Activated CD8-positive, alpha-beta memory T cell treated with anti-CD3 and anti-CD28 coated beads for 24 hours (primary cell): ENCODE data around the gene KIF22.
A peak's percentile ranks its signal among the peaks of the same experiment; 100 is the strongest.

ENCODE experiments used
- DNase-seq: peaks from one replicate; pipeline ENCODE4 v3.0.0-alpha.2; 2020

Gene KIF22

DNA sequence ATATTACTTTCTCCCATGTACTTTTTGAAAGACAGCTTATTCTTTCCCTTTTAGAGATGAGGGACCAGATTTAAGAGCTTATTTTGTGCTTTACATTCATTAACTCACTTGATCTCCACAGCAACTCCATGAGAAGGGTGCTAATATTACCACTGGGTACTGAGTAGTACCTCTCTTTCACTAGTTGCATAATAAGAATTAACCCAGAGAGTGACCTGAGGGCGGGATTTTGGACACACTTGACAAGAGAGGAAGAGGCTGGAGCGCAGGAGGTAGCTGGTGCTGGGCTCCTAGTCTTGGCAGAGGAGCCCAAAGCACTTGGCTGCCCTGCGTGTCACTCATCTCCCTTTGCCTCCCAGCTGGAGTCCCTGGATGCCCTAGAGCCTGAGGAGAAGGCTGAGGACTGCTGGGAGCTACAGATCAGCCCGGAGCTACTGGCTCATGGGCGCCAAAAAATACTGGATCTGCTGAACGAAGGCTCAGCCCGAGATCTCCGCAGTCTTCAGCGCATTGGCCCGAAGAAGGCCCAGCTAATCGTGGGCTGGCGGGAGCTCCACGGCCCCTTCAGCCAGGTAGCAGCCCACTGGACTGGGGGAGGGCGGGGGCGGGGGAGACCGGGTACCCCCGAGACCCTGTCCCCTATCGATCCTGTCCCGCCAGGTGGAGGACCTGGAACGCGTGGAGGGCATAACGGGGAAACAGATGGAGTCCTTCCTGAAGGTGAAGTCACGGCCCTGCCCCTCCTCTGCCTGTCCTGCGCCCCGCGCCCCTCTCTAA, 14.1 kb downstream of the KIF22 start:
- DNase-seq: no peak

DNA sequence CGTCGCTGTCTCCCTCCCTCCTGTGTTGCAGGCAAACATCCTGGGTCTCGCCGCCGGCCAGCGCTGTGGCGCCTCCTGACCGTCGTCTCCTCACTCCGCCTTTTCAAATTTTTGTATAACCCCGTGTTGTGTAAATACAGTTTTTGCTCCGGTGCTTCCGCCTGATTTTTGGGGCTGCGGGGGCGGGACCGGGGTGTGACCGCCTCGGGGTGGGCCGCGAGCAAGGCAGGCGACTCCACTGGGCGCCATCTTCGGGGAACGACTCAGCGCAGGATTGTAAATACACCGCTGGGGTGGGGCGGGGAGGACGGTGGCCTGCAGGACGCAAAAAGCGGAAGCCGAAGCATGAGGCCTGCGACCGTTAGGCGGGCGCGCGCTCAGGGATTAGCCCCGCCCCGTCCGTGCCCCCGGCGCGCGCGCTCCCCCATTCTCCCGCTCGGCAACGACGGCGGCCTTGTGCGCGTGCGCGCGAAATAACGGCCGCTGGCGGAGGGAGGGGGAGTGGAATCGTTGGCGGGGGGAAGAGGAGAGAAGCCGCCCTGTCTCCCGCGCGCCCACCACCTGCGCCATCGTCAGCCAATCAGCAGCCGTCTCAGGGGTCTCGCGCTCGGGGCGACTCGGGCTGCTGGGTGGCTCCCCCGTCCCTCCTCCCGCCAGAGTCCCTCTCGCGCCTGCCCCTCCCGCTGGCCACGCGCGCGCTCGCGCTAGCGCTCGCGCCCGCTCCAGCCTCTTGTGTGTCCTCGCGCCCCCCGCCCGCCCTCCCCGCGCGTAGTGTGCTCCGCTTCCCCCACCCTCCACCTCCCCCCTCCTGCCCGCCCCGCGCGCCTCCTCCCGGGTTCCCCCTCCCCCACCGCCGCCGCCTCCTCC, 14.9 kb downstream of the KIF22 start:
- DNase-seq: peak; percentile 98

DNA sequence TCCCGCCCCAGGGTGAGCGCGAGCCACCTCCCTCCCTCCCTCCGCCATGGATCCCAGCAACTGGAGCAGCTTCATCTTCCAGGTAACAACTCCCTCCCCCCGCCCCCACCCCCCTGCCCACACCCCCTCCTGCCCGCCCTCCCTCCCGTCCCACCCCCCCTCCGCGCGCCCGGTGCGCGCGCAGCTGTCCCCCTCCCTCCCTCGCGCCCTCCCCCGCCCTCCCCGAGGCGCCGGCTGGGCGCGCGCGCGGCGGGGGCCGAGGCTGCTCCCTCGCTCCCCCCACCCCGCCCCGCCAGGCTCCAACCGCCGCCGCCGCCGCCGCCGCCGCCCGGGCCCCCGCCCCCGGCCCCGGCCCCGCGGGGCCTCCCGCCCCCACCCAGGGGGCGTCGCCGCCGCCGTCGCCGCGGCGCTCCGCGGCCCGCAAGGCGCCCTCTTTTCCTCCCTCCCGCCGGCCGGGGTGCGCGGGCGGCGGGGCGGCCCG, 15.6 kb downstream of the KIF22 start, which contains the start of gene MAZ:
TSS of gene MAZ (plus strand) at position 431 of the 481 bp plus-strand sequence. CDS start 173 bp downstream, outside the sequence.
- DNase-seq: no peak

DNA sequence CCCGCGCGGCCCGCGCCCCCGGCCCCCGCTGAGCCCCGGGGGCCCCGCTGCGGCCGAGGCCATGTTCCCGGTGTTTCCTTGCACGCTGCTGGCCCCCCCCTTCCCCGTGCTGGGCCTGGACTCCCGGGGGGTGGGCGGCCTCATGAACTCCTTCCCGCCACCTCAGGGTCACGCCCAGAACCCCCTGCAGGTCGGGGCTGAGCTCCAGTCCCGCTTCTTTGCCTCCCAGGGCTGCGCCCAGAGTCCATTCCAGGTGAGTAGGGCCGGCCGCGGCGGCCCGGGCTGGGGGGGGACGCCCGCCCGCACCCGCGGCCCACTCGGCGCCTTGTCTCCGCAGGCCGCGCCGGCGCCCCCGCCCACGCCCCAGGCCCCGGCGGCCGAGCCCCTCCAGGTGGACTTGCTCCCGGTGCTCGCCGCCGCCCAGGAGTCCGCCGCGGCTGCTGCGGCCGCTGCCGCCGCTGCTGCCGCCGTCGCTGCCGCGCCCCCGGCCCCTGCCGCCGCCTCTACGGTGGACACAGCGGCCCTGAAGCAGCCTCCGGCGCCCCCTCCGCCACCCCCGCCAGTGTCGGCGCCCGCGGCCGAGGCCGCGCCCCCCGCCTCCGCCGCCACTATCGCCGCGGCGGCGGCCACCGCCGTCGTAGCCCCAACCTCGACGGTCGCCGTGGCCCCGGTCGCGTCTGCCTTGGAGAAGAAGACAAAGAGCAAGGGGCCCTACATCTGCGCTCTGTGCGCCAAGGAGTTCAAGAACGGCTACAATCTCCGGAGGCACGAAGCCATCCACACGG, 16.3 kb downstream of the KIF22 start:
- DNase-seq: peak; percentile 87

DNA sequence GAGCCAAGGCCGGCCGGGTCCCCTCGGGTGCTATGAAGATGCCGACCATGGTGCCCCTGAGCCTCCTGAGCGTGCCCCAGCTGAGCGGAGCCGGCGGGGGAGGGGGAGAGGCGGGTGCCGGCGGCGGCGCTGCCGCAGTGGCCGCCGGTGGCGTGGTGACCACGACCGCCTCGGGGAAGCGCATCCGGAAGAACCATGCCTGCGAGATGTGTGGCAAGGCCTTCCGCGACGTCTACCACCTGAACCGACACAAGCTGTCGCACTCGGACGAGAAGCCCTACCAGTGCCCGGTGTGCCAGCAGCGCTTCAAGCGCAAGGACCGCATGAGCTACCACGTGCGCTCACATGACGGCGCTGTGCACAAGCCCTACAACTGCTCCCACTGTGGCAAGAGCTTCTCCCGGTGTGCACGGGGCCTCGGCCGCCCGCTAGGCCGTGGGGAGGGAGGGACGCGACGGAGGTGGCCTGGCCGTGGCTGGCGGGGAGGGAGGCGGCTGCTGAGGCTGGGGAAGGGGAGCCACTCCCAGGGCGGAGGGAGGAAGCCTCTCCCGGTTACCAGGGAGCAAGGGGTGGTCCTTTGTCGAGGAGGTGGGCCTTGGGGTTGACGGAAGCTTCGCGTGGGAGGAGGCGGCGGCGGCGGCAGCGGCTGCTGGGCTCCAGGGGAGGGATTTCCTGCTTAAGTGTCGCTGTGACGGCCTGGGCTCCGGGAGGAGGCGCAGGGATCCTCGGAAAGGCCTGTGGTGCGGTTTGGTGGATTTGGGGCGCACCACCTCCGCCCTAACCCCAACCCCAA, 17.1 kb downstream of the KIF22 start:
- DNase-seq: peak; percentile 95

DNA sequence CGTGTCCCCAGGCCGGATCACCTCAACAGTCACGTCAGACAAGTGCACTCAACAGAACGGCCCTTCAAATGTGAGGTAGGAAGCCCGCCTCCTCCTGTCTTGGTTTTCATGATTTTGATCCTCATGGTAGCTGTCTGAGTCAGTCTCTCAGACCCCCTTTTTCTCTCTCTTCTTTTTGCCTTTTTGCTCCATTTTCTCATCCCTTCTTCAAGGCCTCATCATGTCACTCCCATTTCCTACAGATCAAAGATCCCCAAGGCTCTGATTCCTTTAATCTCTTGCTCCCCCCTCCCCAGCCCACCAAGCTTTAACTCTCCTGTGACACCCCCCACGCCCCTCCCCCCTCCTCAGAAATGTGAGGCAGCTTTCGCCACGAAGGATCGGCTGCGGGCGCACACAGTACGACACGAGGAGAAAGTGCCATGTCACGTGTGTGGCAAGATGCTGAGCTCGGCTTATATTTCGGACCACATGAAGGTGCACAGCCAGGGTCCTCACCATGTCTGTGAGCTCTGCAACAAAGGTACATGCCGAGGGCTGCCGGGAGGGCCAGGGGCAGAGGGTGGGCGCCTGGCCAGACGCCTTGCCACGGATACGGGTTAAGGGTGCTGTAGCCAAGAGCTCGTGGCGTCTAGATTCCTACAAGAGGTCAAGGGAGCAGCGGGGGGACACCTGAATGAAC, 17.8 kb downstream of the KIF22 start:
- peak; percentile 78 for DNase-seq

DNA sequence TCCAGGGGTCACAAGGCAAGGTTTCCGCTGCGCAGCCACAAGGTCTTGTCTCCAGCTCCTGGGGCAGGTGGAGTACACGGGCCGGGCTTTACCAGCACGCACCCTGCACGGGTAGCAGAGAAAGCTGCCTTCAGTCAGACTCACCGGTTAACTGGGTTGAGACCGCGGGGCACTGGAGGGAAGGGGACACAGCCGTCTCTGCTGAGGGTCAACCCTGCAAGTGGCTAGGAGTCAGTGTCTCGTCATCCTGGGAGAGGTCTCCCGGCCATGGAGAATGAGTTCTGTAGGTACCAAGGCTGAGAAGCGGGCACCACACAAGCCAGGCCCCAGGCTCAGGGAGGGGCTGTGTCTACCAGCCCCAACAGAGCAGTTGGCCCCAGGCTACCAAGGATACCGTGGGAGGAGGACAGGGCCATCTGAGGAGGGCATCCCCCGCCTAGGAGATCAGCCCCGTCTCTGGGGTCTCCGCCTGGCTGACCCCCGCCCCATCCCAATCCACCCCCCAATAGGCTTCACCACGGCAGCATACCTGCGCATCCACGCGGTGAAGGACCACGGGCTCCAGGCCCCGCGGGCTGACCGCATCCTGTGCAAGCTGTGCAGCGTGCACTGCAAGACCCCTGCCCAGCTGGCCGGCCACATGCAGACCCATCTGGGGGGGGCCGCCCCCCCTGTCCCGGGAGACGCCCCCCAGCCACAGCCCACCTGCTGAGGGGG, 18.6 kb downstream of the KIF22 start:
- DNase-seq: peak; percentile 67

DNA sequence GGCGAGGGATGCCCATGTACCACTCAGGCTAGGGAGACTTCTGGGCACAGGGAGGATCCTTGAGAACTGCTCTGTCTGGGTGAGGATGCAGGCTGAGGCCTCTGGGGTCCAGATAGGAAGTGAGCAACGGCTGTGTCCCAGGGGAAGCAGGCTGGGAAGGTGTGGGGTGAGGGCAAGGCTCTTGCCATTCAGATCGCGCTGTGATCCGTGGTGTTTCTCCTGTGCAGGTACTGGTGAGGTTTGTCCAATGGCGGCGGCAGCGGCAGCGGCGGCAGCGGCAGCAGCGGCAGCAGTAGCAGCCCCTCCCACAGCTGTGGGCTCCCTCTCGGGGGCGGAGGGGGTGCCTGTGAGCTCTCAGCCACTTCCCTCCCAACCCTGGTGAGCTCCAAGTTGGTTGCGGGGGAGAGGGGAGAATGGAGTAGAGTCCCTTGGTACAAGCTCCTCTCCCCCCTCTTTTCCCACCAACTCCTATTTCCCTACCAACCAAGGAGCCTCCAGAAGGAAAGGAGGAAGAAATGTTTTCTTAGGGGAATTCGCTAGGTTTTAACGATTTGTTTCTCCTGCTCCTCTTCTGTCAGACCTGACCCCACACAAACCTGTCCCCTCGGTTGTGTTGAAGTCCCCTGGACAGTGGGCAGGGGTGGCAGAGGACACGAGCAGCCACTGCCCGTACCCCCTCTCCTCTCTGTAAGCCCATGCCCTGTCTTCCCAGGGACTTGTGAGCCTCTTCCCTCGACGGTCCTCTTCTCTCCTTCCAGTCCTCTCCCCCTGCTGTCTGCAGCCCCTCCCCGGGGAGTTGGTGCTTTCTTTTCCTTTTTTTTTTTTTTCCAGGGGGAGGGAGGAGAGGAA, 19.5 kb downstream of the KIF22 start:
- DNase-seq: peak; percentile 78

DNA sequence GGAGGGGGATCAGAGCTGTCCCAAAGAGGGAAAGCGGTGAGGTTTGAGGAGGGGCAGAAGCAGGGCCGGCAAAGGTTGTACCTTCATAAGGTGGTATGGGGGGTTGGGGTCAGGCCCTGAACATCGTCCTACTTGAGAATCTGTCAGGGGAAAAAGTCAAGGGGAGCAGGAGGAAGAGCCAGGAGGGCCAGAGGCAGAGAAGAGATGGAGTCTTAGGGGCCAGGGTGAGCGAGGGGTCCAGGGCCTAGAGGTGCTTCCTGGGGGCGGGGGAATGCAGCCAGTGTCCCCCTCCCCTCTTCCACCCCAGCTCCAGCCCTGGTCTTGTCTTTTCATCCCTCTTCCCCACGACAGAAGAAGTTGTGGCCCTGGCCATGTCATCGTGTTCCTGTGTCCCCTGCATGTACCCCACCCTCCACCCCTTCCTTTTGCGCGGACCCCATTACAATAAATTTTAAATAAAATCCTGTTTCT, 20.2 kb downstream of the KIF22 start:
- DNase-seq: no peak

DNA sequence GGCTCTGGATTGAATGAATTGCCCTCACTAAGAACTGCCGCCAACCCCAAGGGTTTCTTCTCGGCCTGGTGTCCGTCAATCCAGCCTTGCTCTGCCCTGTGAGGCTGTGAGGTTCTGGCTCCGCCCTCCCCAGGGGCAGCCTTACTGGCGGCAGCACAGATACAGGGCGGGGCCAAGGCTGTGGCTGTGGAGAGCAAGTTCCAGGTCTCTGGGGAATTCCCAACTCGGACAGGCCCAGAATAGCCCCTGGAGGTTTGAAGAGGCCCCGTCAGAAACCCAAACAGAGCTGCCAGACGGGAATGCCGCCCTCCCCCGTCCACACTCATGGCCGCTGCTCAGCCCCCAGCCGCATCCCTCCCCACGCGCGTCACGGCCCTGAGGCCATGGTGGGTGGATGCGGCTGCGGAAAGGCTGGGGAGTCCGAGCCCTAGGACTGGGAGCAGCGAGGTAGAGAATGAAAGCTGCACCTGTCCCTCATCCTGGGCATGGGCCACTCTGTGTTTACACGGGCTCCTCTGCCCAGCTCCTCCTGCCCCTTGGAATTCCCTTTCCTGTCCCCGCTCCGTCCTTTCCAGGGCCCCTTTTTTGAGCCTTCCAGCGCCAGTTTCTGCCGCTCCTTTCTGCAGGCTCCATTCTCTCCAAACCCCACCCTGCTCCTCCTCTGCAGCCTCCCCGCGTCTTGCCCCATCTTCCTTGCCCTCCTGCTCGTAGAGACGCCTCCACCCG, 20.8 kb downstream of the KIF22 start:
- peak; percentile 90 for DNase-seq

DNA sequence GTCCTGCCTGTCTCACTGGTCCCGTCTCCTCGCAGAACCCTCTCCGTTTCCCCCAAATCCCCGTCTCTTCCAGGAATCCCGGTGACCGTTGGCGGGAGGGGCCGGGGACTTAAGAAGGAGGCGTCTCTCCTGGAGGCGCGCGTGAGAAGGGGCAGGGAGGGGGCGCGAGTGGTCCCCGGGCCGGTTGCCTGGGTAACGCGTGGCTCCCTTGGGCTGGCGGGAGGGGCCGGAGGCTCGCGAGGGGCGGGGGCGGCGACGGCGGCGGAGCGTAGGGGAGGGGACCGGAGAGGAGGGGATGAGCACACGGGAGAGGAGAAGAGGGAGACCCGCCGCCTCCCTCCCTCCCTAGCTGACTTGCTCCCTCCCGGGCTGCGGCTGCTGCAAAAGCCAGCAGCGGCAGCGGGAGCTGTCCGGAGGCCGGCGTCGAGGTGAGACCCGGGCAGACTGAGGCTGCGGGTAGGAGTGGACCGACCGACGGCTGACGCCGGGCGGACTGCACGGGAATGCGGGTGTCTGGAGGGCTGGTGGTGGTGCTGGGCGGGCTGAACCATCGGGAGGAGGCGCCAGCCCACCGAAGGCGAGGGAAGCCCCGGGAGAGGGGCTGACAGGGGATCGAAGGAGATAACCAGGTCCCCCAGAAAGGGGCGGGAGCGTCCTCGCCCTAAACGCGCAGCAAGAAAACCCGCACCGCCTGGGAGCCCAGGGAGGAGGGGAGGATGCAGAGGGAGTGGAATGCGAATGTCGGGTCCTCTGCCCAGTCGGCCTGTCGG, 21.5 kb downstream of the KIF22 start, which contains the start of gene PRRT2:
TSS of gene PRRT2 (plus strand) at position 298 of the 770 bp plus-strand sequence. CDS start 862 bp downstream, outside the sequence.
- DNase-seq: peak; percentile 83

DNA sequence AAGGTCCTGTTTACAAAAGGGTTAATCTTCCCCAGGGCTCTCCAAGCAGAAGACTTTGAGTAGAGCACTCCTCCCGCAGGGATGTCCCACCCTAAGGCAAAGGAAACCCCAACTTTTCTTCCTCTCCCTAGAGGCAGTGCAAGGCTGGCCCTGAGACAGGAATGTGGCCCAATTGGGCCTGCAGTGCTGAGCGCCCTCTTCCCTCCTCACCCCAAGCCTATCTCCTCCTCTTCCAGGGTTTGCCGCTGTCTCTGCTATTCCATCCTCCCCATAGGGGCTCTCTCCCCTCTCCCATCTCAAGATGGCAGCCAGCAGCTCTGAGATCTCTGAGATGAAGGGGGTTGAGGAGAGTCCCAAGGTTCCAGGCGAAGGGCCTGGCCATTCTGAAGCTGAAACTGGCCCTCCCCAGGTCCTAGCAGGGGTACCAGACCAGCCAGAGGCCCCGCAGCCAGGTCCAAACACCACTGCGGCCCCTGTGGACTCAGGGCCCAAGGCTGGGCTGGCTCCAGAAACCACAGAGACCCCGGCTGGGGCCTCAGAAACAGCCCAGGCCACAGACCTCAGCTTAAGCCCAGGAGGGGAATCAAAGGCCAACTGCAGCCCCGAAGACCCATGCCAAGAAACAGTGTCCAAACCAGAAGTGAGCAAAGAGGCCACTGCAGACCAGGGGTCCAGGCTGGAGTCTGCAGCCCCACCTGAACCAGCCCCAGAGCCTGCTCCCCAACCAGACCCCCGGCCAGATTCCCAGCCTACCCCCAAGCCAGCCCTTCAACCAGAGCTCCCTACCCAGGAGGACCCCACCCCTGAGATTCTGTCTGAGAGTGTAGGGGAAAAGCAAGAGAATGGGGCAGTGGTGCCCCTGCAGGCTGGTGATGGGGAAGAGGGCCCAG, 22.4 kb downstream of the KIF22 start:
- no peak for DNase-seq

DNA sequence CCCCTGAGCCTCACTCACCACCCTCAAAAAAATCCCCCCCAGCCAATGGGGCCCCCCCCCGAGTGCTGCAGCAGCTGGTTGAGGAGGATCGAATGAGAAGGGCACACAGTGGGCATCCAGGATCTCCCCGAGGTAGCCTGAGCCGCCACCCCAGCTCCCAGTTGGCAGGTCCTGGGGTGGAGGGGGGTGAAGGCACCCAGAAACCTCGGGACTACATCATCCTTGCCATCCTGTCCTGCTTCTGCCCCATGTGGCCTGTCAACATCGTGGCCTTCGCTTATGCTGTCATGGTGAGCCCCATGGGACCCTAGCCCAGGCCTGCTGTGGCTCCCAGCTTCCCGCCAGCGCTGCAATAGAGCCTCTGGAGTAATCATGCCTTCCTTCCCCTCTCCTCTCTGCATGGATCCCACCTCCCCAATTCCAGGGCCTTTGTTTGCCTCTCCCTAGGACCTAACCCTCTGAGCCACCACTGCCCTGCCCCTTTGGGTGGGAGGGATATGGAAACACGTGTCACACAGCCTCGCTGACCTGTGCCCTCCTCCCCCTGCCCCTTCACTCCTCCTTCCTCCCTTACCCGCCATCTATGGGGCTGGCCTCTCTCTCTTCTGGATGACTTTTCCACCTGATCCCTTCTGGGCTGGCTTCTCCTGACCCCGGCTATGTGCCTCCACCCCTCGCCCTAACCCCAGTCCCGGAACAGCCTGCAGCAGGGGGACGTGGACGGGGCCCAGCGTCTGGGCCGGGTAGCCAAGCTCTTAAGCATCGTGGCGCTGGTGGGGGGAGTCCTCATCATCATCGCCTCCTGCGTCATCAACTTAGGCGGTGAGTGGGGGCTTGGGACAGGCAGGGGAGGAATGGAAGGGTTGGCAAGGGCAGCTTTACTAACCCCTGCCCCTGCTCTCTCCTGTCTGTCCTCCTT, 23.4 kb downstream of the KIF22 start:
- no peak for DNase-seq

DNA sequence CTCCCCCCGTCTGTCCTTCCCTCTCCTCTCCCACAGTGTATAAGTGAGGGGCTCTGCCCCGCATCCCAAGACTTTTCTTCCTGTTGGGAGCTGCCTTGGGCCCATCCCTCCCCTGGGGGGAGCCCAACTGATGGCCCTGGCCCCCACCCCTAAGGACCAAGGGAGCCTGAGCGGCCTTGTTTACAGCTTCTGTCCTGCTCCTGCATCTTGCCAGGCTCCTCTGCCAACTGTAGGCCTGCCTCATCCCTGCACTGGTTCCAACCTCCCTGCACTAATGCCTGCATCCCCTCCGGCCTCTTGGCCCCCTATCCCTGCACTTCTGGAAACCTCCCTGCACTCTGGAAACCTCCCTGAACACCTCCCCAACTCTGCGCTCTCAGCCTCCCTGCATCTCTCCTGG, 24.0 kb downstream of the KIF22 start:
- no peak for DNase-seq

DNA sequence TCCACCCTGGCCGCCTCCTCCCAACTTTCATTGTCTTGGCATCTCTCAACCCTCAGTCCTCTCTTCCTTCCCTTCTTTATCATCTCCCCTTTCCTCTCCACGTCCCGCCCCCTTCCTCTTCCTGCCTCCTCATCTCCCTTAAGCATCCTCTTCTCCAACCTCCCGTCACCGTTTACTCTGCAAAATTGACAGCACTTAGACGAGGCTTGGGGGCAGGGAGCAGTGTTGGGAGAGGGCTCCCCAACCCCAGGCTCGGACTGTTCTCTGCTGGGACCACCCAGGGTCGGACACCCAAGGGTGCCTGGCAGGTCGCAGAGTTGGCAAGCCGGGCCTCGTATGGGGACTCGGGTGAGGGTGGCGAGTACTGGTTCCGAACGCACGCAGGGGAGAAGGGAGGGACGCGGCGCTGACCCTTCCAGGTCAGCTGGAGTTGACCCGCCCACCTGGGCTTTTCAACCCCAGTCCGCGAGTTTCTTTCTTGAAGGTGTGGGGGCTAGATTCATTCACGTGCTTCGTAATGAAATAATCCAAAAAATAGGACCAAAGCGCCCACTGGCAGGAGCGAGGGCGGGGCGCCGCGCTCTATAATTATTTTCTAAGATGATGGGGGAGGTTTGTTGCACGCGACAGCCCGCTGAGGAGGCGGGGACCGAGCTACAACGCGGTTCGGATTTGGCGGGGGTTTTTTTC, 24.6 kb downstream of the KIF22 start:
- peak; percentile 78 for DNase-seq
